ENCODE data around the gene NFIC. TPM values are rescaled to one million over a fixed set of nuclear protein-coding genes. Genes with fewer than 3 reads are reported as not detected.
A peak's percentile ranks its signal among the peaks of the same experiment; 100 is the strongest.

NFIC gene
- total and polyA plus RNA-seq, 4 experiments from 2014 or later, result 1.9 to 30.9 (median 24.6) TPM

DNA sequence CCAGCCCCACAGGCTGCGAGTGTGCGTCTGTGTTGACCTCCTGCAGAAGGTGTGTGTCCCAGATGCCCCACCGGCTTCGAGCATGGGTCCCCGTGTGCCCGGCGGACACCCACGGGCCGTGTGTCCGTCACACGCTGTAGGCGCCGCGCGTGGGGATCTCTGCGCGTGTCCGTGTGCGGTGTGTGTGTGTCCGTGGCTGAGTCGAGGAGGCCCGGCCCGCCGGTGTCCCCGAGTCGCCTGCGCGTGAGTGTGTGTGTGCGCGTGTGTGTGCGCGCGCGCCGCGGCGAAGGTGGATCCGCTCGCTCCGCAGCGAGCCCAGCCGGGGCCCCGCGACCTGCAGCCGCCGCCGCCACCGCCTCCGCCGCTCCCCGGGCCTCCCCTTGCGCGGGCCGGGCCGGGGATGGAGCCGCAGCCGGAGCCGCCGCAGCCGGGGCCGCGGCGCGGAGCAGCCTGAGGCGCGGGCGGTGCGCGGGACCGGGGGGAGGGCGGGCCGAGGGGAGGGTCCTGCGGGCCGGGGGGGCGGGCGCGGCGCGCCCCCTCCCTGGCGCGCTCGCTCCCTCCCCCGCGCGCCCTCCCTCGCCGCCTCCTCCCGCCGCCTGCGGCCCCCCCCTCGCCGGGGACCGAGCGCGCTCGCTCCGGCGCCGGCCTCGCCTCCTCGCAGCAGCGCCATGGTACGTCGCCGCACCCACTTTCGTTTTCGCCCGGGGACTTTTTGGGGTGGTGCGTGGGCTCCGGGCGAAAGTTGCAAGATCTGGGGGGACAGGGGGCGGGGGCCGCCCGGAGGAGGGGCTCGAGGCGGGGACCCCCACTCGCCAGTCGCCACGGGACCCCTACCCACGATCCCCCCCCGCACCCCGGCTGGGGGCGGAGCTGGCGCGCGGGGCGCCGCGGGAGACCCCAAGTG is 7.1 kb upstream of the NFIC start:
- Mint-ChIP-seq H3K27ac (peak overlapping the region; percentile 22 to 91 (median 63)), H3K27me3 (no peaks in the 10 kb centered on the region), H3K4me1 (peaks cover 20 to 51% (median 32%) of the 10 kb centered on the region in 4 donors), H3K36me3 (peaks cover 0 to 8% of the 10 kb centered on the region in 2 donors), H3K4me3 (peak overlapping the region; percentile 82 to 88 (median 86)), H3K9me3 (peaks cover 0 to 6% (median 0%) of the 10 kb centered on the region in 8 donors)
- intact Hi-C loops (cut with micrococcal nuclease), result loop anchor here (2.0 kb wide), 1 partner anchor 20 kb away; no protein-coding TSS in a partner anchor
- ChIA-PET CTCF (ENCODE audit: partially characterized antibody) (no interaction called here), POLR2A (ENCODE audit: partially characterized antibody) (interaction anchor here (1.3 to 1.6 kb wide), 2 partner anchors 21 kb away, joined by 3 to 9 read pairs; no protein-coding TSS in a partner anchor)
- Histone ChIP-seq H3K27ac (ENCODE audit: low read depth, low read length) (peak overlapping the region; percentile 64), H3K9me3 (ENCODE audit: control insufficient read depth in 1 of 2, low read length in 2 of 2) (no peaks in the 10 kb centered on the region), H3K27me3 (ENCODE audit: insufficient read depth, low read length) (no peaks in the 10 kb centered on the region), H3K36me3 (ENCODE audit: insufficient read depth, low read length) (no peaks in the 10 kb centered on the region), H3K4me3 (ENCODE audit: low read length in 2 of 2) (peak overlapping the region; percentile 34 to 68), H3K4me1 (ENCODE audit: insufficient read depth, low read length) (peaks cover 23% of the 10 kb centered on the region)
- peak; percentile 70 to 80 (median 76) for DNase-seq

GRCh38 chr19:3359919-3360420 is 6.4 kb upstream of the NFIC start:
- intact Hi-C loops (cut with micrococcal nuclease), result loop anchor here (2.0 to 10.0 kb wide), 3 partner anchors 21 to 75 kb away; no protein-coding TSS in a partner anchor
- Mint-ChIP-seq H3K27me3 (no peaks in the 10 kb centered on the region), H3K27ac (peak overlapping the region in 1 of 7 donors; percentile 85), H3K4me1 (peaks cover 20 to 57% (median 36%) of the 10 kb centered on the region in 4 donors), H3K4me3 (peak overlapping the region in 2 of 8 donors; percentile 92 to 93), H3K9me3 (peaks cover 0 to 4% (median 0%) of the 10 kb centered on the region in 8 donors), H3K36me3 (peaks cover 0 to 8% of the 10 kb centered on the region in 2 donors)
- Histone ChIP-seq H3K4me3 (ENCODE audit: low read length in 2 of 2) (peak overlapping the region in 1 of 2 donors; percentile 66), H3K4me1 (ENCODE audit: insufficient read depth, low read length) (peaks cover 25% of the 10 kb centered on the region), H3K36me3 (ENCODE audit: insufficient read depth, low read length) (no peaks in the 10 kb centered on the region), H3K27me3 (ENCODE audit: insufficient read depth, low read length) (no peaks in the 10 kb centered on the region), H3K27ac (ENCODE audit: low read depth, low read length) (peak overlapping the region; percentile 64), H3K9me3 (ENCODE audit: control insufficient read depth in 1 of 2, low read length in 2 of 2) (no peaks in the 10 kb centered on the region)
- DNase-seq, result peak in 3 of 5 donors; percentile 30 to 46 (median 35)
- ChIA-PET CTCF (ENCODE audit: partially characterized antibody) (no interaction called here), POLR2A (ENCODE audit: partially characterized antibody) (interaction anchor here (1.3 kb wide), 1 partner anchor 22 kb away, joined by 9 read pairs; no protein-coding TSS in a partner anchor)

DNA sequence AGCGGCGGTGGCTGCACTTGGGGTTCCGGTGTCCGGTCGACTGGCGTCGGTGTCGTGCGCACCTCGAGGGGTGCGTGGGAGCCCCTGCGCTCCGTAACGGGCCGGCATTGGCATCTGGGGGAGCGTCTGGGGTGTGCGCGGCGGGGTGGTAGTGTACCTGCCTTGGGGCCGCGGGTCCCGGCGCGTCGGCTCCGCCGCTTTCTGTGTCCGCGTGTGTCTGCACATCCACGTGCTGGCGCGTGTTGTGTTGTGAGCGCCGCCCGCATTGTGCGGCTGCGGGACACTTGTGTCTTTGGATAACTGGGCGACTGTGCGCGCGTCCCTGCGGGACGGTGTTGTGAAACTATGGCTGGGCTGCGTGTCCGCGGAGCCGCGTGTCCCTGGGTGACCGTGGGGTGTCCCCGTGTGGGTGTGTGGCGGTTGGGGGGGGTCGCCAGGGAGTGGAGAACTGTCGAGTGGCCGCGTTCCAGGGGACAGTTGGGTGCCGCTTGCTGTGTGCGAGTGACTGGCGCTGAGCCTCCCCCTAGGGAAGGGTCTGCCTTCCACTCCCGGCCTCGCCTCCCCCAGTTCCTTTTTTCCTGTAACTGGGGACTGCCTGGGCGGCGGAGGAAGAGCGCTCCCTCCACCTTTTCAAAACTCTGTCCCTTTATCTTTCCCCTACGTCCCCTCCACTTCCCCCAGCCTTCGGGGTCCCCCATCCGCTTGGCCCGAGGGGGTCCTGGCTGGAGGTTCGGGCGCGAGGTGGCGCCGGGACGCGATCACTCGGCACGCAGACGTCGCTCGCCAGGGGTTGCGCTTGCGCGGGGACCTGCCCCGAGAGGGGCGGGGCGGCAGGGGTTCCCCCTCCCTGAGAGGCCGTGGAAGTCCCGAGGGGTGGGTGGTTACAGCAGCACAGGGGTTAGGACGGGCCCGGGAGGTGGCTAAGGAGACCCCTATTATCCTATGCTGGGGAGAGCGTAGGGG is 5.7 kb upstream of the NFIC start:
- H3K36me3 ChIP-seq (ENCODE audit: insufficient read depth, low read length), result no peaks in the 10 kb centered on the region
- Mint-ChIP-seq H3K4me3 (peak overlapping the region; percentile 88 to 94 (median 92)), H3K36me3 (peaks cover 0 to 8% of the 10 kb centered on the region in 2 donors), H3K4me1 (peaks cover 27 to 64% (median 43%) of the 10 kb centered on the region in 4 donors), H3K27ac (peak overlapping the region; percentile 64 to 96 (median 86)), H3K27me3 (no peaks in the 10 kb centered on the region), H3K9me3 (peaks cover 0 to under 1% (median 0%) of the 10 kb centered on the region in 8 donors)
- intact Hi-C loops (cut with micrococcal nuclease), result loop anchor here (5.0 to 10.0 kb wide), 2 partner anchors 33 to 74 kb away; no protein-coding TSS in a partner anchor
- DNase-seq, result peak; percentile 64 to 80 (median 71)
- H3K9me3 ChIP-seq (ENCODE audit: control insufficient read depth in 1 of 2, low read length in 2 of 2), result no peaks in the 10 kb centered on the region
- peak overlapping the region; percentile 63 for H3K27ac ChIP-seq (ENCODE audit: low read depth, low read length)
- POLR2A ChIA-PET (ENCODE audit: partially characterized antibody), result interaction anchor here (1.2 to 1.3 kb wide), 2 partner anchors 22 kb away, joined by 5 to 9 read pairs; no protein-coding TSS in a partner anchor
- peaks cover 32% of the 10 kb centered on the region for H3K4me1 ChIP-seq (ENCODE audit: insufficient read depth, low read length)
- CTCF ChIA-PET (ENCODE audit: partially characterized antibody), result no interaction called here
- H3K4me3 ChIP-seq (ENCODE audit: low read length in 2 of 2), result peak overlapping the region; percentile 36 to 66
- no peaks in the 10 kb centered on the region for H3K27me3 ChIP-seq (ENCODE audit: insufficient read depth, low read length)

DNA sequence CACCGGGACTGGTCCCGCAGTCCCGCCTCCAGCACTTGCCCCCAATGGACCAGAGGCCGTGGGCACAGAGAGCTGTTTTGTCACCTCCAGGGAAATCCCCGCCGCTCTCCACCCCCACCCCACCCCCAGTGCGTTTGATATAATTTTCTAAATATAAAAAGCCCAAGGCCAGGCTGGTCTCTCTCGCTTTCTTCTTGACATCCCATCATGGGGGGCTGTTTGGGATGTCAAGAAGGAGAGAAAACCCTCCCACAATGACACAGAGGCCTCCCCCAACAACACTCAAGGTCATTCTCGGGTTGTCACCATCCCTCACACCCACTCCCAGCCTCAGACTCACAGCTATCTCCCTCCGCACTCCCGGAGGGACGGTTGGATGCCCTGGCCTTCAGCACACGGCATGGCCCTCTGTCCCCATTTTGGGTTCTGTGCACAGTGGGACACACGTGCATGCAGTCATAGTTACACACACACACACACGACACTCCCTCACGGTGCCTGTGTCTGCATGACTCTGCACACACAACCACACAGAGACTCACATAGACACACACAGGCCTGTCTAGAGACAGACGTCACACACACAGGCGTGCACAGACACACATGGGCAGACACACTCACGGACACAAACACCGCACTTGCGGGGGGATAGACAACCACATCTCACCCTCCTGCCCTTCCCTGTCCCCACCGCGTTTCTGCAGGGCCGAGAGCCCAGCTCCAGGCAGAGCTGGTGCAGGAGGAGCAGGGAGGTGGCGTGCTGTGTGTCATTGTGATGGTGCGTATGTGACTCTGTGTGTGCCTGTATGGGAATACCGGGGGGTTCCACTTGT is 4.8 kb upstream of the NFIC start:
- no peaks in the 10 kb centered on the region for H3K27me3 Mint-ChIP-seq
- H3K4me1 Mint-ChIP-seq, result peaks cover 28 to 65% (median 43%) of the 10 kb centered on the region in 4 donors
- peak overlapping the region; percentile 73 to 96 (median 86) for H3K27ac Mint-ChIP-seq
- no peaks in the 10 kb centered on the region for H3K27me3 ChIP-seq (ENCODE audit: insufficient read depth, low read length)
- peaks cover 0 to 8% of the 10 kb centered on the region in 2 donors for H3K36me3 Mint-ChIP-seq
- H3K4me1 ChIP-seq (ENCODE audit: insufficient read depth, low read length), result peaks cover 35% of the 10 kb centered on the region
- no peaks in the 10 kb centered on the region for H3K9me3 ChIP-seq (ENCODE audit: control insufficient read depth in 1 of 2, low read length in 2 of 2)
- ChIA-PET CTCF (ENCODE audit: partially characterized antibody) (no interaction called here), POLR2A (ENCODE audit: partially characterized antibody) (interaction anchor here (1.2 kb wide), 1 partner anchor 23 kb away, joined by 5 read pairs; no protein-coding TSS in a partner anchor)
- H3K27ac ChIP-seq (ENCODE audit: low read depth, low read length), result peak overlapping the region; percentile 63
- peak overlapping the region; percentile 88 to 94 (median 92) for H3K4me3 Mint-ChIP-seq
- intact Hi-C loops (cut with micrococcal nuclease), result loop anchor here (5.0 to 10.0 kb wide), 2 partner anchors 34 to 73 kb away; no protein-coding TSS in a partner anchor
- no peak for DNase-seq
- no peaks in the 10 kb centered on the region for H3K9me3 Mint-ChIP-seq
- H3K4me3 ChIP-seq (ENCODE audit: low read length in 2 of 2), result no peak overlapping the region
- H3K36me3 ChIP-seq (ENCODE audit: insufficient read depth, low read length), result no peaks in the 10 kb centered on the region

DNA sequence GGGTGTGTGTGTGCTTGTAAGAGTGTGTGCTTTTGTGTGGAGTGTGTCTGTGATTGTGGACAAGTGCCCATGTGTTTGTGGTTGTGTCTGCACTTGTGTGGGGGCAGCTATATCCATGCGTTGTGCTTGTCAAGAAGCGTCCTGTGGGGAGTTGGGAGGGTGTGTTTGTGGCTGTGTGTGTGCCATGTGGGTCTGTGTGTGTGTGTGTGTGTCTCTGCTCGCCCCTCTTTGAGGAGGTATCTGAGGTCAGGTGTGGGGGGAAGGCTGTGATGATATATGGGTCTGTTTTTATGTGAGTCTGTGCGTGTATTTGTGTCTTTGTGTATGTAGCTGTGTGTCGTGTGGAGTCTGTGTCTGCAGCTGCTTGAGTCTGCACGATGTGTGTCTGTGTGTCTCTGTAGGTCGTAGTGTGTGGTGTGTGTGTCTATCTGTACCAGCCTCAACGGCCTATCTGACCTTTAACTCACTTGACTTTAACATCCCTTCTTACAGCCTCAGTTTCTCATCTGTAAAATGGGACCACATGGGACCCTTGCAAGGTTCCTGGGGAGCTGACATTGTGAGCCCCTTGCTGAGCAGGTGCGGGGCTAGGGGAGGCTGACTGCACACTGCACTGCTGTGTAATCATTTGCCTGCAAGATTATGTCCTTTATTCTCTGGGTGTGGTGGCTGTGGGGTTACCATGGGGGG is 4.0 kb upstream of the NFIC start:
- H3K4me1 ChIP-seq (ENCODE audit: insufficient read depth, low read length), result peaks cover 39% of the 10 kb centered on the region
- DNase-seq, result no peak
- H3K9me3 ChIP-seq (ENCODE audit: control insufficient read depth in 1 of 2, low read length in 2 of 2), result no peaks in the 10 kb centered on the region
- H3K9me3 Mint-ChIP-seq, result no peaks in the 10 kb centered on the region
- CTCF ChIA-PET (ENCODE audit: partially characterized antibody), result no interaction called here
- H3K4me1 Mint-ChIP-seq, result peaks cover 25 to 59% (median 41%) of the 10 kb centered on the region in 4 donors
- POLR2A ChIA-PET (ENCODE audit: partially characterized antibody), result interaction anchor here (1.2 kb wide), 1 partner anchor 24 kb away, joined by 5 read pairs; no protein-coding TSS in a partner anchor
- peak overlapping the region in 7 of 8 donors; percentile 17 to 85 (median 78) for H3K4me3 Mint-ChIP-seq
- H3K36me3 ChIP-seq (ENCODE audit: insufficient read depth, low read length), result no peaks in the 10 kb centered on the region
- H3K27ac Mint-ChIP-seq, result peak overlapping the region in 6 of 7 donors; percentile 36 to 90 (median 85)
- no peak overlapping the region for H3K4me3 ChIP-seq (ENCODE audit: low read length in 2 of 2)
- H3K27me3 Mint-ChIP-seq, result no peaks in the 10 kb centered on the region
- H3K27ac ChIP-seq (ENCODE audit: low read depth, low read length), result no peak overlapping the region
- intact Hi-C loops (cut with micrococcal nuclease), result loop anchor here (5.0 to 10.0 kb wide), 2 partner anchors 35 to 72 kb away; no protein-coding TSS in a partner anchor
- H3K27me3 ChIP-seq (ENCODE audit: insufficient read depth, low read length), result no peaks in the 10 kb centered on the region
- H3K36me3 Mint-ChIP-seq, result peaks cover 0 to 8% of the 10 kb centered on the region in 2 donors
